GM08714 (cell line): ENCODE measurements around the gene AKNA.
"Not testable (repeated sequence)": the region's sequence is repeated elsewhere in the genome, so short reads cannot be mapped to it uniquely, and the experiment has no call there.

Experiments
- H3K4me3 ChIP-seq: fragments of 200-500 bp; sonication (Bioruptor generic); 2 replicates; pipeline ENCODE4 v1.5.1; 2014; ENCODE audit warnings: mild to moderate bottlenecking, low read length, inconsistent platforms
- ZNF274 ChIP-seq: IDR thresholded peaks from 2 replicates; pipeline ENCODE4 v1.6.1; 2012; ENCODE audit warnings: mild to moderate bottlenecking, low read depth, low read length

AKNA gene

GRCh38 chr9:114327749-114328148 is 60.0 kb downstream of the AKNA start:
- no peak overlapping the region for H3K4me3 ChIP-seq
- no peak for TF ChIP-seq ZNF274

GRCh38 chr9:114325684-114326254 is 62.0 kb downstream of the AKNA start:
- H3K4me3 ChIP-seq, result not testable (repeated sequence)

- not testable (repeated sequence) for H3K4me3 ChIP-seq
These were observed 62.8 kb downstream of the AKNA start for GRCh38 chr9:114324965-114325364.

- H3K4me3 ChIP-seq, result no peak overlapping the region
- TF ChIP-seq ZNF274, result no peak
These were observed 63.3 kb downstream of the AKNA start for GRCh38 chr9:114324492-114324891.

DNA sequence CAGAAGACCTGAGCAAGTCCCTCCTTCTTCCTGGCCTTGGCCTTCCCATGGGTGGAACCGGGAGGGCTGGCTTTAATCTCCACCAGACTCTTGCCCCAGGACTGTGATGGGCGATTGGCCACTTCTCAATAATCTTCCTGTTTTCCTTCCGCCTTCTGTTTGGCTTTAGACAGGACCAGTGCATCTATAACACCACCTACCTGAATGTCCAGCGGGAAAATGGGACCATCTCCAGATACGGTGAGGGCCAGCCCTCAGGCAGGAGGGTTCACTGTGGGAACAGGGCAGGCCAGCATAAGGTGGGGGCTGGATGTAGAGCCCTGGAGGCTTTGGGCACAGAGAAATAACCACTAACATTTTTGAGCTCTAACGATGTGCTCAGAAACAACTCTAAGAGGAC is 63.9 kb downstream of the AKNA start:
- not testable (repeated sequence) for H3K4me3 ChIP-seq

- not testable (repeated sequence) for H3K4me3 ChIP-seq
These were observed 64.8 kb downstream of the AKNA start, which contains the start of gene ORM1 for GRCh38 chr9:114322831-114323531. TSS of gene ORM1 (plus strand) at chr9:114323098. CDS start at chr9:114323134, 36 bp downstream.

DNA sequence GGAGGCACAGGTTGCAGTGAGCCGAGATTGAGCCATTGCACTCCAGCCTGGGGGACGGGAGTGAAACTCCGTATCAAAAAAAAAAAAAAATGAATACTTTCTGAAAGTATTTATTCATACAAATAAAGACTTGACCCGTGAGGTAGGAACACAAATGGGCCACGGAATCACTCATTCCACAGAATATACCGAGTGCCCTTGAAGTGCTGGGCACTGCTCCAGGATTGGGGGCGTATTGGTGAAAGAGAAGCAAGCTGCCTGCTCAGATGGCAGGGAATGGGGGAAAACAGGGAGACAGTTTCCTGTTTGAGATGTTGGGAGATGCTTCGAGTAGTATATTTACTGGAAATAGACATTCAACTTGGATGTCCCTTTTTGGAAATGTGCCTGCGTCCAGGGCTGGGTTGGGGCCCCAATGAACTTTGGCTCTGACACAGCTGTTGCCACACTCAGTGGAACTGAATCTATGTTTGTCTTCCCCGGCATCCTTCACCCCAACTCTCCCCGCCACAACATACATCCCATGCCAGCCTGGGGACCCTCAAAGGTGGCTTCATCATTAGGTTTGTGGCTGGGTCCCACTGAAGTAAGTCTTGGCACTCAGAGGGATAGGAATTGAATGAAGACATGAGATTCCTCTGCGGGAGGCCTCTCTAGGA is 65.5 kb downstream of the AKNA start:
- H3K4me3 ChIP-seq, result not testable (repeated sequence)

- no peak for TF ChIP-seq ZNF274
- H3K4me3 ChIP-seq, result no peak overlapping the region
These were observed 66.0 kb downstream of the AKNA start for GRCh38 chr9:114321759-114322158.

DNA sequence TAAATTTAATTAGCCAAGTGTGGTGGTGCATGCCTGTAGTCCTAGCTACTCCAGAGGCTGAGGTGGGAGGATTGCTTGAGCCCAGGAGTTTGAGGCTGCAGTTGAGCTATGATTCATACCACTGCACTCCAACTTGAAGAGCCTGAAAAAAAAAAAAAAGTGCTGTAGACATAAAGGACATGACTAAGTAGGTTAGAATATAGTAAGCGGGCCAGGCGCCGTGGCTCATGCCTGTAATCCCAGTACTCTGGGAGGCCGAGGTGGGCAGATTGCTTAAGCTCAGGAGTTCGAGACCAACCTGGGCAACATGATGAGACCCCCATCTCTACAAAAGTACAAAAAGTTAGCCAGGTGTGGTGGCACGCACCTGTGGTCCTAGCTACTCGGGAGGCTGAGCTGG is 67.1 kb downstream of the AKNA start:
- H3K4me3 ChIP-seq, result not testable (repeated sequence)

DNA sequence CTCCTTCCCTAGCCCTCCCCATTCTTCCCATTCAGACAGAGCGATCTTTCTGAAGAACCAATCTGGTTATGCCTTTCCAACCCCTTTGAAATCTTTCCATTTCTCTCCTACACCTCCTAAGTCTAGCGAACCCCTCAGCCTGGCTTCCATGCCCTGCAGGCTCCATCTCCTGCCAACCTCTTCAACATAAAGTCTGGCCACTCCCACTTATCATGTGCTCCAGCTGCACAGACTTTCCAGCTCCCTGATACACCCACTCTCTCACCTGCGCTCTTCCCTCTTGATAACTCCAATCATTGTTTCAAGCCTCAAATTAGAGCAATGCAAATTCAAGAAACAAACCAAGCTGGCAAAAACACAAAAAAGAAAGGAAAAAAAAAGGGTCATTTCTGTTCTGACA is 68.6 kb downstream of the AKNA start:
- no peak for TF ChIP-seq ZNF274
- H3K4me3 ChIP-seq, result no peak overlapping the region

DNA sequence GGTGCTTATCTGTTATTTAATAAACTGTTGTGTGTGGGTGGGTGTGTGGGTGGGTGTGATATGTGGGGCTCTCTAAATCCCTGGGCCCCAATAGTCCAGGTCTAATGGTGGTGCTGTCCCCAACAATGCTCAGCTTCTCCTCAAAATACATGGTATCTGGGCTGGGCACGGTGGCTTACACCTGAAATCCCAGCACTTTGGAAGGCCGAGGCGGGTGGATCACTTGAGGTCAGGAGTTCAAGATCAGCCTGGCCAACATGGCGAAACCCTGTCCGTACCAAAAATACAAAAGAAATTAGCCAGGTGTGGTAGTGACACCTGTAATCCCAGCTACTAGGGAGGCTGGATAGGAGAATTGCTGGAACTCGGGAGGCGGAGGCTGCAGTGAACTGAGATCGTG is 69.4 kb downstream of the AKNA start:
- TF ChIP-seq ZNF274, result no peak
- H3K4me3 ChIP-seq, result no peak overlapping the region

- TF ChIP-seq ZNF274, result no peak
- no peak overlapping the region for H3K4me3 ChIP-seq
These were observed 70.0 kb downstream of the AKNA start for GRCh38 chr9:114317665-114318357.

GRCh38 chr9:114316605-114317230 is 71.1 kb downstream of the AKNA start:
- H3K4me3 ChIP-seq, result no peak overlapping the region
- no peak for TF ChIP-seq ZNF274

- TF ChIP-seq ZNF274, result no peak
- no peak overlapping the region for H3K4me3 ChIP-seq
These were observed 71.9 kb downstream of the AKNA start for GRCh38 chr9:114315723-114316363.
